Progenitor cell of endocrine pancreas (in vitro differentiated cells): ENCODE measurements around the gene VWA5B1. TPM values are rescaled to one million over a fixed set of nuclear protein-coding genes. Genes with fewer than 3 reads are reported as not detected.

Source experiments
- DNase-seq: peaks from one replicate; pipeline ENCODE4 v3.0.0; 2021; ENCODE audit warnings: low spot score; ENCODE audit not compliant: unreplicated experiment
- H3K27ac Mint-ChIP-seq: 2 replicates; pipeline ENCODE4 v1.8.0; 2021; ENCODE audit warnings: mild to moderate bottlenecking, moderate library complexity, mixed read lengths
- H3K27me3 Mint-ChIP-seq: 2 replicates; pipeline ENCODE4 v1.8.0; 2021; ENCODE audit warnings: mixed read lengths
- H3K36me3 Mint-ChIP-seq: 2 replicates; pipeline ENCODE4 v1.8.0; 2022; ENCODE audit warnings: mixed read lengths; ENCODE audit not compliant: insufficient read depth
- H3K4me1 Mint-ChIP-seq: 2 replicates; pipeline ENCODE4 v1.8.0; 2021; ENCODE audit warnings: low read depth, mixed read lengths
- H3K4me3 Mint-ChIP-seq: 2 replicates; pipeline ENCODE4 v1.8.0; 2021; ENCODE audit warnings: low read depth, mild to moderate bottlenecking, moderate library complexity, mixed read lengths
- H3K9me3 Mint-ChIP-seq: 2 replicates; pipeline ENCODE4 v1.8.0; 2021; ENCODE audit warnings: low read depth, mixed read lengths
- total RNA-seq: library from RNA; stranded (reverse); gene quantifications from 2 replicates; pipeline ENCODE4 v1.2.1, GENCODE V29; 2021
- TF ChIP-seq, protein P1 (sequence below): fragments of 200-600 bp; sonication (generic); IDR thresholded peaks from one replicate; pipeline ENCODE4 v1.5.0; 2021; ENCODE audit warnings: antibody characterized with exemption, mild to moderate bottlenecking; ENCODE audit not compliant: unreplicated experiment

The VWA5B1 gene
- total RNA-seq, 1 donor from 2014 or later, result 0.19 TPM

GRCh38 chr1:20291645-20292084 is 990 bp downstream of the VWA5B1 start:
- TF ChIP-seq, protein P1, sequence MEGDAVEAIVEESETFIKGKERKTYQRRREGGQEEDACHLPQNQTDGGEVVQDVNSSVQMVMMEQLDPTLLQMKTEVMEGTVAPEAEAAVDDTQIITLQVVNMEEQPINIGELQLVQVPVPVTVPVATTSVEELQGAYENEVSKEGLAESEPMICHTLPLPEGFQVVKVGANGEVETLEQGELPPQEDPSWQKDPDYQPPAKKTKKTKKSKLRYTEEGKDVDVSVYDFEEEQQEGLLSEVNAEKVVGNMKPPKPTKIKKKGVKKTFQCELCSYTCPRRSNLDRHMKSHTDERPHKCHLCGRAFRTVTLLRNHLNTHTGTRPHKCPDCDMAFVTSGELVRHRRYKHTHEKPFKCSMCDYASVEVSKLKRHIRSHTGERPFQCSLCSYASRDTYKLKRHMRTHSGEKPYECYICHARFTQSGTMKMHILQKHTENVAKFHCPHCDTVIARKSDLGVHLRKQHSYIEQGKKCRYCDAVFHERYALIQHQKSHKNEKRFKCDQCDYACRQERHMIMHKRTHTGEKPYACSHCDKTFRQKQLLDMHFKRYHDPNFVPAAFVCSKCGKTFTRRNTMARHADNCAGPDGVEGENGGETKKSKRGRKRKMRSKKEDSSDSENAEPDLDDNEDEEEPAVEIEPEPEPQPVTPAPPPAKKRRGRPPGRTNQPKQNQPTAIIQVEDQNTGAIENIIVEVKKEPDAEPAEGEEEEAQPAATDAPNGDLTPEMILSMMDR, result no peak
- no peak overlapping the region for H3K4me3 Mint-ChIP-seq
- no peak overlapping the region for H3K27ac Mint-ChIP-seq
- H3K4me1 Mint-ChIP-seq, result peaks cover 14% of the 10 kb centered on the region
- no peaks in the 10 kb centered on the region for H3K36me3 Mint-ChIP-seq
- no peak for DNase-seq
- H3K27me3 Mint-ChIP-seq, result peaks cover 52% of the 10 kb centered on the region
- H3K9me3 Mint-ChIP-seq, result no peaks in the 10 kb centered on the region

GRCh38 chr1:20298626-20299025 is 8.0 kb downstream of the VWA5B1 start:
- DNase-seq, result no peak
- Mint-ChIP-seq H3K4me1 (no peaks in the 10 kb centered on the region), H3K27me3 (peaks cover 41% of the 10 kb centered on the region), H3K36me3 (no peaks in the 10 kb centered on the region), H3K27ac (no peak overlapping the region), H3K9me3 (no peaks in the 10 kb centered on the region), H3K4me3 (no peak overlapping the region)
- TF ChIP-seq, protein P1, result no peak

DNA sequence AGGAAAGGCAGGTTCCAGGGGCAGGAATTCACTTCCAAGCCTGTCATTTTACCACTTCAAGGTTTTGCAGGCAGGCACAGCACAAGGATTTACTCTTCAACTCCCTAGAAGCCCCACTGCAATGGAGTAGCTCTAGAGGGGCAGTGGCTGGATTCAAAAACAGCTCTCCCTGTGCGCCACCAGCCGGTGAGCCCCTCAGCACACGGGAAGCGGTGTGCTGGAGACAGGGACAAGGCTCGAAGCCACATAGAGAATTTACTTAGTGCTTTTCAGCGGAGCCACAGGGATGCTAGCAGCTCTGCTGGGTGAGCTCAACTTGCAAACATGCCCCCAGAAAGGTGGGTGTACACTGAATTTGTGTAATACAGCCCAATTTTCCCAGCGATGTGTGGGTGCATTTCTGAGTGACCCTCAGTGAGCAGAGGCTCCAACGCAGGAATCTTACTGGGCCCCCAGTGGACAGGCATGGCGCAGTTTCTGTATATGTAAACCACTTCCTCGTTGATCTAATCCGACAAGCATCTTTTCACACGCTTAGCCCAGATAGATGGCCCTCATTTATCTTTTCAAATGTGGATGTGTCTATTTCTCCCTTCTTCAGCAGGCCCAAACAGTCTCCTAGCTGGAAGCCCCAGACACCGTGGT is 10.9 kb downstream of the VWA5B1 start:
- H3K4me1 Mint-ChIP-seq, result no peaks in the 10 kb centered on the region
- H3K27ac Mint-ChIP-seq, result no peak overlapping the region
- DNase-seq, result no peak
- H3K27me3 Mint-ChIP-seq, result peaks cover 42% of the 10 kb centered on the region
- H3K36me3 Mint-ChIP-seq, result no peaks in the 10 kb centered on the region
- no peaks in the 10 kb centered on the region for H3K9me3 Mint-ChIP-seq
- TF ChIP-seq, protein P1, result no peak
- no peak overlapping the region for H3K4me3 Mint-ChIP-seq

DNA sequence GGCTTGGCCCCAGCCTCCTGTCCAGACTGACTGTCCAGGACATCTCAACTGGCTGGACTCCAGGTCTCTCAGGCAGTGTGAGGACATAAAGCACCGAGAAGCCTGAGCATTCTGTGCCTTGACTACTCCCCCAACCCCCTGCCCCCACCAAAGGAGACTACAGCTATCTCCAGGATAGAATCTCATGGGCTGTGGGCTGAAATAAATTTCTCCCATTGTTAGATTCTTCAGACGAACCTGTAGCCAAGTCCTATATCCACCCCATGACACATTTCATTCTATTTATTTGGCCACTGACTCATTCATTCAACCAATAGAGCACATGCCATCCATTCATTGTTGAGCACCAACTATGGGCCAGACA is 11.4 kb downstream of the VWA5B1 start:
- Mint-ChIP-seq H3K4me1 (no peaks in the 10 kb centered on the region), H3K27me3 (peaks cover 42% of the 10 kb centered on the region), H3K27ac (no peak overlapping the region), H3K9me3 (no peaks in the 10 kb centered on the region), H3K4me3 (no peak overlapping the region), H3K36me3 (no peaks in the 10 kb centered on the region)
- TF ChIP-seq, protein P1, result no peak
- no peak for DNase-seq

- peaks cover 38% of the 10 kb centered on the region for H3K27me3 Mint-ChIP-seq
- no peaks in the 10 kb centered on the region for H3K36me3 Mint-ChIP-seq
These were observed 16.4 kb downstream of the VWA5B1 start for GRCh38 chr1:20307026-20307425.

More at GRCh38 chr1:20307026-20307425, 16.4 kb downstream of the VWA5B1 start:
- DNase-seq, result no peak
- Mint-ChIP-seq H3K27ac (no peak overlapping the region), H3K4me1 (no peaks in the 10 kb centered on the region), H3K4me3 (no peak overlapping the region), H3K9me3 (no peaks in the 10 kb centered on the region)
- TF ChIP-seq, protein P1, result no peak
